HepG2 (cell line): ENCODE data around the gene CACNA1C. TPM values are rescaled to one million over a fixed set of nuclear protein-coding genes. Genes with fewer than 3 reads are reported as not detected.

Experiments used
- ATAC-seq: fragments of 200-7000 bp; cut with Tn5 transposase; 3 replicates; pipeline ENCODE4 v1.9.1; 2020; ENCODE audit warnings: mild to moderate bottlenecking, moderate library complexity
- BruUV-seq: library from RNA; stranded (reverse); fragments of 400-500 nt; replicated peaks from 2 replicates; lab custom pipeline; 2021; lab: Mats Ljungman, UMichigan
- CTCF ChIA-PET: fragments of 300-600 bp; formaldehyde crosslinking; extraction: SDS; loops from one replicate; lab custom pipeline; 2021; ENCODE audit warnings: low total read pairs, inconsistent platforms, low intra/inter-chr PET ratio; lab: Yijun Ruan, JAX
- POLR2A ChIA-PET: fragments of 350-600 bp; sonication (Branson Sonifier 250); formaldehyde crosslinking; loops from one replicate; lab custom pipeline; 2020; ENCODE audit warnings: antibody characterized with exemption, inconsistent platforms; lab: Yijun Ruan, JAX
- DNase-seq: peaks from one replicate; pipeline ENCODE4 v3.0.0-alpha.2; 2015; ENCODE audit warnings: low spot score
- FAIRE-seq: peaks from 3 replicates; lab custom pipeline; 2011; peaks lifted over from hg19 to GRCh38; lab: Jason Lieb, UNC
- H2AFZ ChIP-seq: one replicate; pipeline ENCODE4 v1.6.1; 2011; ENCODE audit warnings: low read length, inconsistent platforms
- H3K27ac ChIP-seq: fragments of 300-600 bp; 3 replicates; pipeline ENCODE4 v1.8.0; 2011; ENCODE audit warnings: mixed run types, mild to moderate bottlenecking, mixed read lengths, low read length, inconsistent platforms; ENCODE audit not compliant: insufficient read depth; ENCODE audit errors: extremely low read length
- H3K27me3 ChIP-seq, 2 experiments: fragments of 200-600 bp in 1 of 2; 2 replicates in 1 of 2; 3 replicates in 1 of 2; pipeline versions ENCODE4 v1.6.0 to v1.8.0; 2011; ENCODE audit warnings: low read length in 2 of 2, mild to moderate bottlenecking in 2 of 2, moderate library complexity in 2 of 2, inconsistent platforms in 1 of 2; ENCODE audit not compliant: insufficient read depth in 2 of 2, control insufficient read depth in 1 of 2
- H3K36me3 ChIP-seq, 2 experiments: fragments of 200-600 bp in 1 of 2; replicated peaks in 1 of 2; 2 replicates in 1 of 2; 3 replicates in 1 of 2; pipeline versions ENCODE4 v1.5.1 to v1.8.0; 2011; ENCODE audit warnings: low read length in 2 of 2, inconsistent platforms in 1 of 2; ENCODE audit not compliant: insufficient read depth in 2 of 2, control insufficient read depth in 1 of 2
- H3K4me1 ChIP-seq: 2 replicates; pipeline ENCODE4 v1.5.1; 2012; ENCODE audit warnings: low read length, inconsistent platforms; ENCODE audit not compliant: insufficient read depth
- H3K4me2 ChIP-seq: 2 replicates; pipeline ENCODE4 v1.6.0; 2011; ENCODE audit warnings: low read depth, low read length, inconsistent platforms
- H3K4me3 ChIP-seq, 3 experiments: fragments of 200-600 bp in 1 of 3; sonication (generic), shearing (Covaris generic) in 1 of 3; replicated peaks in 1 of 3; 2 replicates each; pipeline ENCODE4 v1.5.1; 2011 to 2016; ENCODE audit warnings: low read length in 3 of 3, inconsistent platforms in 2 of 3, low read depth in 2 of 3, mild to moderate bottlenecking in 2 of 3, control low read depth in 1 of 3, mixed read lengths in 1 of 3; ENCODE audit not compliant: insufficient read depth in 1 of 3
- H3K79me2 ChIP-seq: one replicate; pipeline ENCODE4 v1.6.1; 2011; ENCODE audit warnings: low read length, inconsistent platforms; ENCODE audit not compliant: insufficient read depth
- H3K9ac ChIP-seq: 2 replicates; pipeline ENCODE4 v1.6.0; 2011; ENCODE audit warnings: mild to moderate bottlenecking, low read depth, low read length, inconsistent platforms; ENCODE audit not compliant: insufficient read depth
- H3K9me3 ChIP-seq: 2 replicates; pipeline ENCODE4 v1.5.1; 2012; ENCODE audit warnings: mild to moderate bottlenecking, low read length
- H4K20me1 ChIP-seq: 2 replicates; pipeline ENCODE4 v1.6.0; 2011; ENCODE audit warnings: inconsistent platforms, mild to moderate bottlenecking, low read length, moderate library complexity; ENCODE audit not compliant: insufficient read depth
- AFF4 ChIP-seq: sonication (generic); formaldehyde crosslinking; IDR thresholded peaks from 2 replicates; pipeline ENCODE4 v1.4.0; 2020; ENCODE audit warnings: missing genetic modification reagents
- AKAP8 ChIP-seq: sonication (generic); formaldehyde crosslinking; IDR thresholded peaks from 2 replicates; pipeline ENCODE4 v1.5.1; 2020; ENCODE audit warnings: mild to moderate bottlenecking, missing genetic modification reagents
- CHCHD3 ChIP-seq: sonication (generic); formaldehyde crosslinking; IDR thresholded peaks from 2 replicates; pipeline ENCODE4 v1.8.0; 2022; ENCODE audit warnings: mild to moderate bottlenecking, missing genetic modification reagents, moderate library complexity
- HNRNPK ChIP-seq: fragments of 200-400 bp; formaldehyde crosslinking; IDR thresholded peaks from 2 replicates; pipeline ENCODE4 v1.6.1; 2018; ENCODE audit warnings: low read length, low read depth, moderate library complexity, mild to moderate bottlenecking; ENCODE audit not compliant: poor library complexity, severe bottlenecking
- MLX ChIP-seq: IDR thresholded peaks from 2 replicates; pipeline ENCODE4 v1.6.1; 2016
- NBN ChIP-seq: fragments of 450-650 bp; conservative IDR thresholded peaks from 2 replicates; pipeline ENCODE4 v1.6.1; 2017
- U2AF1 ChIP-seq: fragments of 200-400 bp; formaldehyde crosslinking; optimal IDR thresholded peaks from 2 replicates; pipeline ENCODE3; 2017; ENCODE audit warnings: mild to moderate bottlenecking, low read depth, low read length
- ZNF101 ChIP-seq: sonication (generic); formaldehyde crosslinking; IDR thresholded peaks from 2 replicates; pipeline ENCODE4 v1.4.0; 2020; ENCODE audit warnings: mild to moderate bottlenecking, low read depth, missing genetic modification reagents, borderline replicate concordance
- ZNF329 ChIP-seq: sonication (generic); formaldehyde crosslinking; IDR thresholded peaks from 2 replicates; pipeline ENCODE4 v1.9.0; 2021; ENCODE audit warnings: low read depth, mild to moderate bottlenecking, missing genetic modification reagents
- ZNF513 ChIP-seq: sonication (generic); formaldehyde crosslinking; conservative IDR thresholded peaks from 2 replicates; pipeline ENCODE4 v1.5.0; 2020; ENCODE audit warnings: missing genetic modification reagents
- ZNF629 ChIP-seq: sonication (generic); formaldehyde crosslinking; conservative IDR thresholded peaks from 2 replicates; pipeline ENCODE4 v1.5.0; 2020; ENCODE audit warnings: missing genetic modification reagents
- ZNF749 ChIP-seq: sonication (generic); formaldehyde crosslinking; IDR thresholded peaks from 2 replicates; pipeline ENCODE4 v1.8.0; 2022; ENCODE audit warnings: mild to moderate bottlenecking, missing genetic modification reagents, moderate library complexity, borderline replicate concordance
- ZSCAN5A ChIP-seq: sonication (generic); formaldehyde crosslinking; IDR thresholded peaks from 2 replicates; pipeline ENCODE4 v1.8.0; 2022; ENCODE audit warnings: mild to moderate bottlenecking, missing genetic modification reagents, borderline replicate concordance
- WGBS: methylation state at CpG from one replicate; pipeline ENCODE4 v1.1.6; 2017; ENCODE audit warnings: low lambda C conversion rate; 5-methylcytosine and 5-hydroxymethylcytosine counted together
- in situ Hi-C: cut with HindIII; loops from 2 replicates; pipeline ENCODE4 v1.10.0; 2017; ENCODE audit warnings: low pct_unique_long_range_greater_than_20kb; ENCODE audit not compliant: extremely low pct_ligation_motif_present
- intact Hi-C: fragments of 100-400 bp; cut with micrococcal nuclease; formaldehyde crosslinking; loops from one replicate; pipeline ENCODE4 v1.10.0; 2022; ENCODE audit not compliant: unreplicated experiment
- polyA plus RNA-seq, 8 experiments: library from polyadenylated mRNA; depleted of rRNA in 3 of 8; stranded (reverse) in 7 of 8; unstranded in 1 of 8; fragments of >200 nt; fragmentation: Illumina TruSeq in 4 of 8; extraction: Trizol in 4 of 8; gene quantifications; 2 replicates each; pipeline versions ENCODE4 v1.2.1 to v1.2.3, GENCODE V29; 2011 to 2016; ENCODE audit warnings: low read depth in 4 of 8, missing spikeins in 1 of 8, mixed read lengths in 1 of 8; ENCODE audit not compliant: insufficient read depth in 1 of 8
- total RNA-seq, 5 experiments: library from RNA; depleted of rRNA; stranded (reverse); fragments of >200 nt; fragmentation: Illumina TruSeq; extraction: Trizol; gene quantifications; 2 replicates each; pipeline ENCODE4 v1.2.3, GENCODE V29; 2016; ENCODE audit warnings: low read depth in 1 of 5

Gene CACNA1C
- total and polyA plus RNA-seq, 2 of the 13 experiments (the other 11 are each of a cell fraction or from before 2014, with no cell fraction given) = not detected

GRCh38 chr12:2236506-2237294, 183.9 kb downstream of the CACNA1C start:
- Histone ChIP-seq H3K9me3 (no peaks in the 10 kb centered on the region), H3K36me3 (no peaks in the 10 kb centered on the region), H3K27me3 (peaks cover 0 to 15% of the 10 kb centered on the region in 2 experiments; a peak in 2 of 5 replicates), H3K4me2 (no peak overlapping the region), H3K4me3 (no peak overlapping the region), H3K27ac (no peak overlapping the region), H3K79me2 (no peaks in the 10 kb centered on the region), H4K20me1 (no peaks in the 10 kb centered on the region), H2AFZ (no peak overlapping the region), H3K4me1 (no peaks in the 10 kb centered on the region), H3K9ac (no peak overlapping the region)
- FAIRE-seq (no peak), DNase-seq (no peak), ATAC-seq (no peak)
- 8% methylated on average over 5 of the region's 5 CpGs for whole genome bisulfite sequencing
- ChIA-PET CTCF (no interaction called here), POLR2A (no interaction called here)
- in situ Hi-C loops = no loop called here
- no TSS peak for BruUV-seq
- intact Hi-C loops = no loop called here
- TF ChIP-seq HNRNPK (no peak), AFF4 (CRISPR knock-in tag) (no peak), ZNF329 (CRISPR knock-in tag) (no peak), U2AF1 (no peak), ZNF513 (CRISPR knock-in tag) (no peak), ZSCAN5A (CRISPR knock-in tag) (no peak), ZNF749 (CRISPR knock-in tag) (no peak), ZNF101 (no peak), AKAP8 (CRISPR knock-in tag) (no peak), CHCHD3 (no peak), MLX (no peak), NBN (no peak), ZNF629 (CRISPR knock-in tag) (no peak)
